ENCODE data around the gene SDK1.
"Not testable (repeated sequence)": the region's sequence is repeated elsewhere in the genome, so short reads cannot be mapped to it uniquely, and the experiment has no call there.

Gene SDK1

GRCh38 chr7:3955751-3956696 lies 655.0 kb downstream of the SDK1 start:
- no peak for DNase-seq (ENCODE audit: low read depth in 2 of 2)

DNA sequence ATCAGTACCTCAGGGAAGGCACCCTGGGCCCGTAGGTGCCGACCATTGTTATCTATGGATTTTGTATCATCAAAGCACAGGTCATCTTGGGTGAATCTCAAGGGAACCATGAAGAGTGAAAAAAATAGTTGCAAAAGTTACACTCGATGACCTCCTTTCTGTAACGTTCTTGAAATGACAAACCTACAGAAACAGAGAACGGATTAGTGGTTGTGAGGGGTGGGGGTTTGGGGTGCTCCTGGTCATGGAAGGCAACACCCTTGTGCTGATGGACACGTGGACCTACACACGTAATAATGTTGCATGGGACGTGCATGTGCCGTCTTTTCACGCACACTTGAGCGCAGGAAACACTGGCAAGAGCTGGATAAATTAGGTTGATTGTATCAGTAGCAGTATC lies 655.9 kb downstream of the SDK1 start:
- no peak for DNase-seq (ENCODE audit: low read depth in 2 of 2)

DNA sequence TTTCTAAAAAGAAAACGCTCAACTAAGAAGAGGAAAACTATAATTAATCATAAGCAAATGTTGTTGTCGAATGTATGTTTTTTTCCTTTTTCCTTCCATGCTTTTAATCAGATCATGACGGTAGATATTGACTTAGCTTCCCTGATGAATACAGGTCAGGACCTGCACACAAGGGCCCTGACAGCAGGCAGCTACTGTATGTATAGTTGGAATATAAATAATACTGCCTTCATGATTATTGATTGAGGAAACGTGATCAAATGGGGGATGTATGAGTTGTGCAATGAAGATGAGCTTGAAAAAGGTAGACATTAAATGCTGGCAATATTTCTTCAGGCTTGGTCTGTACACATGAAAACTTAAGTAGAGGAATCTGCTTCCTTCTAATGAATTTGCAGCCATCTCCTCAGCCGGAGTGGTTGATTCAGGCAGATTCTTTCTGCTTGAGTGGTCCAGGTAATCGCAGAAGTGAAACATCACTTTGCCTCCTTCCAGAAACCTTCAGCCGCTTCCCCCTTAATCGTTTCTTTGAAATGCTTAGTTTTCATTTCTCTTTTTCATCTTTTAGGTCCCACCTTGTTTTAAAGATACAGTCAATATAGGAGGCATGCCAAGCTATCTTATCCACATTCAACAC lies 656.5 kb downstream of the SDK1 start:
- DNase-seq (ENCODE audit: low read depth in 2 of 2) = no peak

- no peak for DNase-seq (ENCODE audit: low read depth in 2 of 2)
These were observed 657.0 kb downstream of the SDK1 start for GRCh38 chr7:3958109-3958483.

GRCh38 chr7:3959364-3959763 lies 658.3 kb downstream of the SDK1 start:
- DNase-seq (ENCODE audit: low read depth in 2 of 2) = no peak

DNA sequence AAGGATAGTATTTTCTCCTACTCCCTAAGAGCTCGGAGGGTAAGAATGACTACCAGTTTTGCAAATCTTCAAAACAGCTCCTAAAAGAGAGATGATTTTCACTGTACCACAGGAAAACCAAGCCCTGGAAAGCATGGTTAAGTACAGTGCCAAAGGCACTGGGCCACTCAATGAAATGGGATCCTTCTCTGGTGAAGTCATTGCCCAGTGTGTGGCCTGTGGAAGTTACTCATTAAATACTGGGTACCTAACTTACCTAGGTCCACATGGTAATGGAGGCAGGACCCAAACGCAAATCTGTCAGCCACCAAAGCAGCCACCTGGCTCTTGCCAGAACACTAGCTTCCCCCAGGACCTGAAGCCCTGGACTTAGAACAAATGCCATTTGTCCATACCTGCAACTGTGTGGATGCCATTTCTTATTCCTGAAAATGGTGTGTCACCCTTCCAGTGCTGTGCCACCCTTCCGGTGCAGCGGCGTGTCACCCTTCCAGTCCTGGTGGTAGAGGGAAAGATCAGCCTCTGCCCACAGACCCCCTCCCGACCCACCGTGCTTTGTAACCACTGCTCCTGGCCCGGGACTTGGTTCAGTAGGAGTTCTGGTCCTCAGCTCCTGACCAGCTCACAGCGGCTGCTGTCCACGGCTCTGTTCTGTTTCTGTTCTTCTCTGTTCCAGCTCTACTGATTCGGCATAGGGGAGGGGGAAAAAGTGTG lies 659.2 kb downstream of the SDK1 start:
- DNase-seq (ENCODE audit: low read depth in 2 of 2) = no peak

- no peak for DNase-seq (ENCODE audit: low read depth in 2 of 2)
These were observed 659.9 kb downstream of the SDK1 start for GRCh38 chr7:3960942-3961341.

DNA sequence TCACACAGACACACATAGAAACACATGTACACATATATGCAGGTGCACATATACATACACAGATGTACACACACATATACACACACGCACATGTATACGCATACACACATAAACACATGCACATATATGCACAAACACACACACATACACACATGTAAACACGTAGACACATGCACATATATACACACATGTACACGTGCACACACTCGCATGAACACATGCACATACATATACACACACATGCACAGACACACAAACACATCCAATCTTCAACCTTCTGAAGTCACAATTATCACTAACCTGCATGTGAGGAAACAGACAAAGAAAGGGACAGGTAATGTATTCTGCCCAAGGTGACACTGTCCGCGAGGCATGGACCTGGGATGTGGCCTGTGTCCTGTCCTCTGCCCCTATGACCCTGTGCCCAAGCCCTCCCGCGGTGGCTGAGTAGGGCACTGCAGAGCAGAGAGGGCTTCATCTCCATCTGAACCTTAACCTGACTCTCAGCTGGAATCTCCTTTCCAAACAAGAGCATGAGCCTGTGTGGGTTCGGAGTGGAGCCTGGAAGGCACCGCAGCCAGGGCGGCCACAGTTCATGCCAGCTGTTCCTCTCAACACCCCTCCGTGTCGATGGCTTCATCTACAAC lies 660.9 kb downstream of the SDK1 start:
- DNase-seq (ENCODE audit: low read depth in 2 of 2) = no peak

DNA sequence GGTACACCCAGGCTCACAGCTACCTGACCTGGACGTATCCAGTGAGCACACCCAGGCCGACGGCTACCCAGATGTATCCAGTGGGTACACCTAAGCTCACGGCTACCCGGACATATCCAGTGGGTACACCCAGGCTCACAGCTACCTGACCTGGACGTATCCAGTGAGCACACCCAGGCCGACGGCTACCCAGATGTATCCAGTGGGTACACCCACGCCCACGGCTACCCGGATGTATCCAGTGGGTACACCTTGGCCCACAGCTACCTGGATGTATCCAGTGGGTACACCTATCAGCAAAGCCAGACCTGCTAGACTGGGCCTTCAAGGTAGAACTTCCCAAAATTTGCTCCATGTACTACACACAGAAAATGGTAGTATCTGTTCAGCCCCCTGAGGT lies 662.7 kb downstream of the SDK1 start:
- DNase-seq (ENCODE audit: low read depth in 2 of 2) = not testable (repeated sequence)

DNA sequence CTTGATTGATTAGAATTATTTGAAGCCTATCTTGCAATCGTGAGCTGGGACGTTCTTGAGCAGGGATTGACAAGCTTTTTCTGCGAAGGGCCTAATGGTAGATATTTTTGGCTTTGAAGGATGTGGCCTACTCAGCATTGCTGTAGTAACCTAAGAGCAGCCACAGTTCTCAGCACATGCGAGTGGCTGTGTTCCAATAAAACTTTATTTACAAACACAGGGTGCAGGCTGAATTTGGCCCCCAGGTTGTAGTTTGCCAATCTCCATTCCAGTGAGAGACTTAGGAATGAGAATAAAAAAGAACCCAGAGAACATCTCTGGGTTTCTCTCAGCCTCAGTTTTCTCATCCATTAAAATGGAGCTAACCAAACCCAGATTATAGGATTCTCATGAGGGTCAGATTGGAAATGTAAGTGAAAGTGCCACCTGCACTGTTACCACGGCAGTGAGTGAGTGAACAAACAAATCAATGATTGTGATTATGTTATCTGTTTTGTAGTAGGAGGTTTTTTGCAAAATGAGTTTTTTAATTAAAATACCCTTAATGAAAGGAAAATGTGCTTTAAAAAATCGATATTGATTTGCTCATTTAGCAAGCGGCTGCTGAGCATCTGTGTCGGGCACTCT lies 664.0 kb downstream of the SDK1 start:
- no peak for DNase-seq (ENCODE audit: low read depth in 2 of 2)

DNA sequence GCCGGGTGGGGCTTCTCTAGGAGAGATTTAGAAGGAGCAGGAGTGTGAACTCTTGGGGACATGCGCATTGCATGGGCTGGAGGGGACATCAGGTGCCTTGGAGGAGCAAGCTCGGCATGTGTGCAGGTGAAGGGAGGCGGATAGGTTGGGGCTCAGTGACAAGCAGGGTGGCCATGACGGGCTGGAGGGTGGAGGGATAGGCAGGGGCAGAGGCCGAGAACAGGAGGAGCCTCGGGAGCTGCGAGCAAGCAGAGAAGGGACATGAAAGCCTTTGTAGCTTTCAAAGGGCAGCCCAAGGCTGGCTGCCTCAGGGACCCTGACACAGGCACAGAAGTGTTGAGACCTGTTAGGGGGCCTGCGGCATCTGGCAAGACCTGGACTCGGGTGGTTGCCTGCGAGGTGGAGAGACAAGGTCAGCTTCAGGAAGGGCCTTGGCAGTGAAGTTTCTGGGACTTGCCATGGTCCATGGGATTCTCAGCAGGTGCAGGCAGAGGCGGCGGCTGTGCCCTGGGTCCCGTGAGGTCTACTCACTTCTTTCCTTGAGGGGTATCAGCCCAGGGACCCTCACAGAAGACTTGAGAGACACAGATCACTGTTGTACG lies 664.8 kb downstream of the SDK1 start:
- no peak for DNase-seq (ENCODE audit: low read depth in 2 of 2)

DNA sequence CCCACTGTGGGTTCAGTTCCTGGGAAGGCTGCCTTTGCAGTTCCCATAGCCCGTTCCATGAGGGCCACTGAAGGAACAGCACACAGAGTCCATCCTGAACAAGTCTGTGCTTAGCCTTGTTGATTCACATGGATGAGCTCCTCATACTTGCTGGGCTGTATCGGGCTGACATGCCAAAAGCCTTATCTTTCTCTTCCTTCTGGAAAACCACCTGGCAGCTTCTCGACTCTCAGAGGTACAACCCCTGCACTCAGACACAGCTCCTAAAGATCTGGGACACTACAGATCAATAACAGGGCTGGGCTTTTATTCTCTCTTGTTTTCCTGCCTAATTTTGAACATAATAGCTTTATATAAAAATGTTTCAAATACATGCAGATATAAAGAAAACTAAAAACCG lies 667.2 kb downstream of the SDK1 start:
- no peak for DNase-seq (ENCODE audit: low read depth in 2 of 2)

- no peak for DNase-seq (ENCODE audit: low read depth in 2 of 2)
These were observed 668.2 kb downstream of the SDK1 start for GRCh38 chr7:3969286-3969685.

GRCh38 chr7:3971323-3971722 lies 670.3 kb downstream of the SDK1 start:
- DNase-seq (ENCODE audit: low read depth in 2 of 2) = no peak

GRCh38 chr7:3973264-3973663 lies 672.2 kb downstream of the SDK1 start:
- DNase-seq (ENCODE audit: low read depth in 2 of 2) = no peak

- no peak for DNase-seq (ENCODE audit: low read depth in 2 of 2)
These were observed 673.3 kb downstream of the SDK1 start for GRCh38 chr7:3974329-3974728.

GRCh38 chr7:3975371-3975770 lies 674.3 kb downstream of the SDK1 start:
- no peak for DNase-seq (ENCODE audit: low read depth in 2 of 2)

DNA sequence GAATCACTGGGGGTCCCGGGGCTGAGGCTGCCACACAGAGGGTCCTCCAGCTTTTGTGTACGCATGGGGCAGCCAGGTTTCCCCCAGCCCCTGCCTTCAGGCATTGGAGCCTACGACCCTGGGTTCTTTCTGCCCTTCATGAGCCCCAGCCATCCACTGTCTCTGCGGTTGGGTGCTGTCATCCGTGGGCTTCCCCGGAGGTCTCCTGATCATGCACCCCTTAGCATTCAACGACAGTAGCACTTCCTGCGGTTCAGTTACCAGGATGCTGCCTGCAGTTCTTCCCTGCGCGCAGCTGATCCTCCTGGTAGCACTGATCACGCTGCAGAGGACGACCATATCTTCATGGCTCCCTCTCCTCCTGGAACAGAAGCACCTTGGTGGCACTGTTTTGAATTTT lies 676.3 kb downstream of the SDK1 start:
- DNase-seq (ENCODE audit: low read depth in 2 of 2) = no peak

GRCh38 chr7:3978839-3979238 lies 677.8 kb downstream of the SDK1 start:
- DNase-seq (ENCODE audit: low read depth in 2 of 2) = no peak

DNA sequence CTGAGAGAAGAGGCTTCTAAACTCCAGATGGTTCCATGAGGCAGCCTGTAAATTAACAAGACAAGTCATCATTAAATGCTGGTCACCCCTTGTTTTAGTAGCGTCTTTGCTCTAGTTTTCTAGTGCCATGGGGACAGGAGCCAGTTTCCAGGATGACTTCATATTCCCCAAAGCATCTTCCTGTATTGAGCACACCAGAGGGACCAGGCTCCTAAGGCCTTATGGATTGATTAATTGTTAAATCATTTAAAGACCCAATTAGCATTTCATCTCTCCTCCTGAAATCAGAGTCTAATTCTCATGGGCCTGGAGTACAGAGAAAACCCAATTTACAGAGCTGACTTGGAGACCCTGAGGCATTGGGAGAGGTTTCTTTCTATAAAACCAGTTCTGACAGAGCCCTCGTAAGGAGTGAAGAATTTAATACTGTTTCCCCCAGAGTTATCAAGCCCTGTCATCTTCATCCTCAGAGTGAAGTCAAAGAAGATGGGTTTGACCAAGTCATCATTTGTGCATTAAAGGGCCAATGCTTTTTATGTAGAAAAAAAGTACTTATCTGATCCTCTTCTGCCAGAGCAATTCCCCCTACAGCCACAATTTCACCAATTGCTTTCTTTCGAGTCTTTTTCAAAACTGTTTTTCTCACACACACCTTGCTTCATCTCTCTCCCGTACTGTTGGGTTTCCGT lies 678.7 kb downstream of the SDK1 start:
- DNase-seq (ENCODE audit: low read depth in 2 of 2) = no peak

DNA sequence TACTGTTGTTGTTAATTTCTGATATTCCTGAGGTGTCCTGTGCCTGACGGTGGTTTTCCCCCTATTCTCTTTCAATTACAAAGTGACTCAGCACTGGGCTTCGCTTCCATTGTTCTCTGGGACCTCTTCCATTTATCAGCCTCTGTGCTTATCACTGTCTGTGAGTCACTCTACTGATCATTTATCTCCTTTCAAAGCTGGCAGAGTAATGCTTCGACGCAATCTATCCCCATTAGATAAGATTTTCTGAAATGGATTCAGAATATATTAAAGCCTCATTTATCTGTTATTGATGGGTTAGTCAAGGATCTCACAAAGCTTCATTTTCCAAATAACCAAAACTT lies 679.2 kb downstream of the SDK1 start:
- DNase-seq (ENCODE audit: low read depth in 2 of 2) = no peak

All from fibroblast of skin of left quadriceps (primary cell).